Measurements from ENCODE around the gene SERPINB6.
"Not testable (repeated sequence)": the region's sequence is repeated elsewhere in the genome, so short reads cannot be mapped to it uniquely, and the experiment has no call there.

The SERPINB6 gene

GRCh38 chr6:2938632-2939083, 32.7 kb downstream of the SERPINB6 start:
- DNase-seq (ENCODE audit: low read depth): no peak

- no peak for DNase-seq (ENCODE audit: low read depth)
Measured at GRCh38 chr6:2938004-2938631, 33.2 kb downstream of the SERPINB6 start.

- no peak for DNase-seq (ENCODE audit: low read depth)
Measured at GRCh38 chr6:2937627-2938003, 33.8 kb downstream of the SERPINB6 start.

GRCh38 chr6:2935566-2936291, 35.6 kb downstream of the SERPINB6 start:
- no peak for DNase-seq (ENCODE audit: low read depth)

- no peak for DNase-seq (ENCODE audit: low read depth)
Measured at GRCh38 chr6:2934057-2934456, 37.3 kb downstream of the SERPINB6 start.

GRCh38 chr6:2932911-2933310, 38.5 kb downstream of the SERPINB6 start:
- DNase-seq (ENCODE audit: low read depth): not testable (repeated sequence)

- peak; percentile 78 for DNase-seq (ENCODE audit: low read depth)
Measured at GRCh38 chr6:2931970-2932748, 39.2 kb downstream of the SERPINB6 start.

GRCh38 chr6:2931055-2931454, 40.3 kb downstream of the SERPINB6 start:
- no peak for DNase-seq (ENCODE audit: low read depth)

- DNase-seq (ENCODE audit: low read depth): not testable (repeated sequence)
Measured at GRCh38 chr6:2927931-2928330, 43.4 kb downstream of the SERPINB6 start.

GRCh38 chr6:2925842-2926747, 45.3 kb downstream of the SERPINB6 start:
- not testable (repeated sequence) for DNase-seq (ENCODE audit: low read depth)

- no peak for DNase-seq (ENCODE audit: low read depth)
Measured at GRCh38 chr6:2921520-2922115, 49.7 kb downstream of the SERPINB6 start.

- no peak for DNase-seq (ENCODE audit: low read depth)
Measured at GRCh38 chr6:2920671-2921112, 50.7 kb downstream of the SERPINB6 start.

- DNase-seq (ENCODE audit: low read depth): no peak
Measured at GRCh38 chr6:2919886-2920285, 51.5 kb downstream of the SERPINB6 start.

GRCh38 chr6:2919401-2919800, 52.0 kb downstream of the SERPINB6 start:
- no peak for DNase-seq (ENCODE audit: low read depth)

- no peak for DNase-seq (ENCODE audit: low read depth)
Measured at GRCh38 chr6:2918936-2919335, 52.4 kb downstream of the SERPINB6 start.

GRCh38 chr6:2917801-2918445, 53.4 kb downstream of the SERPINB6 start:
- no peak for DNase-seq (ENCODE audit: low read depth)

GRCh38 chr6:2917065-2917464, 54.3 kb downstream of the SERPINB6 start:
- no peak for DNase-seq (ENCODE audit: low read depth)

GRCh38 chr6:2916158-2916925, 55.0 kb downstream of the SERPINB6 start:
- no peak for DNase-seq (ENCODE audit: low read depth)

GRCh38 chr6:2915150-2915549, 56.2 kb downstream of the SERPINB6 start:
- DNase-seq (ENCODE audit: low read depth): no peak

GRCh38 chr6:2914318-2914660, 57.1 kb downstream of the SERPINB6 start:
- no peak for DNase-seq (ENCODE audit: low read depth)
